HepG2 (cell line): Measurements from ENCODE around the gene PHF19. TPM values are rescaled to one million over a fixed set of nuclear protein-coding genes. Genes with fewer than 3 reads are reported as not detected.
A peak's percentile ranks its signal among the peaks of the same experiment; 100 is the strongest.

Experiments used
- CREB3 ChIP-seq: sonication (generic); formaldehyde crosslinking; IDR thresholded peaks from 2 replicates; pipeline ENCODE4 v1.5.0; 2020; ENCODE audit warnings: missing genetic modification reagents
- DNMT3B ChIP-seq: conservative IDR thresholded peaks from 2 replicates; pipeline ENCODE4 v1.6.1; 2016; ENCODE audit warnings: missing biosample characterization, control low read depth
- DR1 ChIP-seq: sonication (generic); formaldehyde crosslinking; IDR thresholded peaks from 2 replicates; pipeline ENCODE4 v1.8.0; 2021; ENCODE audit warnings: mild to moderate bottlenecking, missing genetic modification reagents, inconsistent platforms
- DRAP1 ChIP-seq: IDR thresholded peaks from 2 replicates; pipeline ENCODE4 v1.6.1; 2016; ENCODE audit warnings: missing genetic modification reagents, missing compliant biosample characterization
- HNF1A ChIP-seq, 2 experiments: sonication (generic) in 1 of 2; formaldehyde crosslinking in 1 of 2; IDR thresholded peaks; 2 replicates each; pipeline versions ENCODE4 v1.4.0 to v1.6.1; 2016 to 2020; ENCODE audit warnings: borderline replicate concordance in 1 of 2, low read depth in 1 of 2, mild to moderate bottlenecking in 1 of 2, missing genetic modification reagents in 1 of 2
- KAT8 ChIP-seq: IDR thresholded peaks from 2 replicates; pipeline ENCODE4 v1.6.1; 2016; ENCODE audit warnings: missing genetic modification reagents, missing compliant biosample characterization
- KDM2A ChIP-seq: sonication (generic); formaldehyde crosslinking; IDR thresholded peaks from 2 replicates; pipeline ENCODE4 v1.4.0; 2020; ENCODE audit warnings: low read depth, missing genetic modification reagents, borderline replicate concordance
- NONO ChIP-seq, 2 experiments: fragments of 450-650 bp in 1 of 2; sonication (generic) in 1 of 2; formaldehyde crosslinking in 1 of 2; IDR thresholded peaks in 1 of 2; conservative IDR thresholded peaks in 1 of 2; 2 replicates each; pipeline versions ENCODE4 v1.6.1 to v1.8.0; 2017 to 2022; ENCODE audit warnings: mild to moderate bottlenecking in 1 of 2, missing genetic modification reagents in 1 of 2, moderate library complexity in 1 of 2
- NRL ChIP-seq: sonication (generic); formaldehyde crosslinking; IDR thresholded peaks from 2 replicates; pipeline ENCODE4 v1.5.0; 2020; ENCODE audit warnings: missing genetic modification reagents, mild to moderate bottlenecking, moderate library complexity, borderline replicate concordance
- PRDM10 ChIP-seq: sonication (generic); formaldehyde crosslinking; IDR thresholded peaks from 2 replicates; pipeline ENCODE4 v1.4.0; 2020; ENCODE audit warnings: low read depth, missing genetic modification reagents
- SIN3A ChIP-seq: IDR thresholded peaks from 2 replicates; pipeline ENCODE4 v1.6.1; 2011; ENCODE audit warnings: low read depth, mild to moderate bottlenecking, control low read depth, low read length, borderline replicate concordance
- SUZ12 ChIP-seq: fragments of 150-350 bp; IDR thresholded peaks from 2 replicates; pipeline ENCODE4 v1.6.1; 2014; ENCODE audit warnings: low read depth, low read length
- TCF7 ChIP-seq: sonication (generic); IDR thresholded peaks from 2 replicates; pipeline ENCODE4 v1.6.1; 2016; ENCODE audit warnings: antibody characterized with exemption, low read depth
- TEAD3 ChIP-seq: optimal IDR thresholded peaks from 2 replicates; pipeline ENCODE3; 2016; ENCODE audit warnings: borderline replicate concordance
- ZNF296 ChIP-seq: sonication (generic); formaldehyde crosslinking; conservative IDR thresholded peaks from 2 replicates; pipeline ENCODE4 v1.5.0; 2020; ENCODE audit warnings: mild to moderate bottlenecking, missing genetic modification reagents
- ZNF530 ChIP-seq: sonication (generic); formaldehyde crosslinking; IDR thresholded peaks from 2 replicates; pipeline ENCODE4 v1.5.0; 2020; ENCODE audit warnings: low read depth, mild to moderate bottlenecking, missing genetic modification reagents
- ZNF549 ChIP-seq: sonication (generic); formaldehyde crosslinking; IDR thresholded peaks from 2 replicates; pipeline ENCODE4 v1.5.0; 2020; ENCODE audit warnings: missing genetic modification reagents
- ZNF737 ChIP-seq: sonication (generic); formaldehyde crosslinking; IDR thresholded peaks from 2 replicates; pipeline ENCODE4 v1.5.0; 2020; ENCODE audit warnings: missing genetic modification reagents, mild to moderate bottlenecking, borderline replicate concordance
- ZNF839 ChIP-seq: sonication (generic); formaldehyde crosslinking; IDR thresholded peaks from 2 replicates; pipeline ENCODE4 v1.4.0; 2020; ENCODE audit warnings: missing genetic modification reagents, mild to moderate bottlenecking, borderline replicate concordance
- polyA plus RNA-seq, 8 experiments: library from polyadenylated mRNA; depleted of rRNA in 3 of 8; stranded (reverse) in 7 of 8; unstranded in 1 of 8; fragments of >200 nt; fragmentation: Illumina TruSeq in 4 of 8; extraction: Trizol in 4 of 8; gene quantifications; 2 replicates each; pipeline versions ENCODE4 v1.2.1 to v1.2.3, GENCODE V29; 2011 to 2016; ENCODE audit warnings: low read depth in 4 of 8, missing spikeins in 1 of 8, mixed read lengths in 1 of 8; ENCODE audit not compliant: insufficient read depth in 1 of 8
- total RNA-seq, 5 experiments: library from RNA; depleted of rRNA; stranded (reverse); fragments of >200 nt; fragmentation: Illumina TruSeq; extraction: Trizol; gene quantifications; 2 replicates each; pipeline ENCODE4 v1.2.3, GENCODE V29; 2016; ENCODE audit warnings: low read depth in 1 of 5

The PHF19 gene
- total and polyA plus RNA-seq, 2 of the 13 experiments (the other 11 are each of a cell fraction or from before 2014, with no cell fraction given) = 29.7 to 41.3 TPM

GRCh38 chr9:120877276-120878034, 467 bp upstream of the PHF19 start (continued):
- TF ChIP-seq ZNF839 (CRISPR knock-in tag) (no peak; the same call in 1 of the 2 replicates), ZNF737 (CRISPR knock-in tag) (0 out of 2 replicates have a peak, but pooled peaks have one; percentile 44), NRL (CRISPR knock-in tag) (no peak), TEAD3 (CRISPR knock-in tag) (peak; percentile 39), SIN3A (no peak), TCF7 (no peak), KAT8 (CRISPR knock-in tag) (0 out of 2 replicates have a peak, but pooled peaks have one; percentile 50), SUZ12 (no peak), DNMT3B (0 out of 2 replicates have a peak, but pooled peaks have one; percentile 19), CREB3 (CRISPR knock-in tag) (no peak), NONO (IDR thresholded peaks at IDR 0.05) (no peak), NONO (CRISPR knock-in tag; conservative IDR thresholded peaks at IDR 0.05) (peak; percentile 87), KDM2A (CRISPR knock-in tag) (peak; percentile 77; the same call in 1 of the 2 replicates), DRAP1 (peak; percentile 39; the same call in 1 of the 2 replicates), HNF1A (IDR thresholded peaks at IDR 0.05; ENCODE audit: low read depth) (no peak), HNF1A (CRISPR knock-in tag; IDR thresholded peaks at IDR 0.05; ENCODE audit: borderline replicate concordance) (peak; percentile 46), ZNF530 (no peak), ZNF296 (CRISPR knock-in tag) (peak; percentile 88), PRDM10 (CRISPR knock-in tag) (no peak), DR1 (no peak), ZNF549 (CRISPR knock-in tag) (no peak)
